ENCODE measurements around the gene APAF1.

The APAF1 gene

GRCh38 chr12:98769068-98769467 lies 124.0 kb downstream of the APAF1 start:
- DNase-seq: no peak

GRCh38 chr12:98770230-98770629 lies 125.1 kb downstream of the APAF1 start:
- no peak for DNase-seq

- no peak for DNase-seq
These were observed 127.0 kb downstream of the APAF1 start for GRCh38 chr12:98771811-98772752.

- DNase-seq: no peak
These were observed 127.7 kb downstream of the APAF1 start for GRCh38 chr12:98772818-98773217.

GRCh38 chr12:98780261-98780660 lies 135.2 kb downstream of the APAF1 start:
- no peak for DNase-seq

GRCh38 chr12:98783420-98783819 lies 138.3 kb downstream of the APAF1 start:
- DNase-seq: no peak
